Left lung (tissue), 10 donors: Measurements from ENCODE around the gene KLRD1. TPM values are rescaled to one million over a fixed set of nuclear protein-coding genes. Genes with fewer than 3 reads are reported as not detected.
"Not testable (repeated sequence)": the region's sequence is repeated elsewhere in the genome, so short reads cannot be mapped to it uniquely, and the experiment has no call there.

ENCODE experiments used
- ATAC-seq: fragments of 200-7000 bp; cut with Tn5 transposase; one replicate; pipeline ENCODE4 v1.9.1; 2020; ENCODE audit warnings: moderate library complexity
- DNase-seq, 4 donors: peaks; one replicate each; pipeline ENCODE4 v3.0.0-alpha.2; 2013 to 2020
- H3K27ac ChIP-seq, 2 donors: fragments of 200-600 bp; sonication (generic) in 1 of 2; one replicate each; pipeline versions ENCODE4 v1.5.0 to v1.8.0; 2020 to 2021
- H3K27me3 ChIP-seq, 2 donors: fragments of 200-600 bp; sonication (generic) in 1 of 2; one replicate each; pipeline versions ENCODE4 v1.5.0 to v1.8.0; 2020 to 2021
- H3K36me3 ChIP-seq, 2 donors: fragments of 200-600 bp; sonication (generic) in 1 of 2; one replicate each; pipeline versions ENCODE4 v1.5.0 to v1.8.0; 2020 to 2021
- H3K4me1 ChIP-seq, 2 donors: fragments of 200-600 bp; one replicate each; pipeline ENCODE4 v1.8.0; 2021
- H3K4me3 ChIP-seq, 2 donors: fragments of 200-600 bp; sonication (generic) in 1 of 2; one replicate each; pipeline versions ENCODE4 v1.5.0 to v1.8.0; 2020 to 2021; ENCODE audit warnings: mild to moderate bottlenecking in 1 of 2
- H3K9me3 ChIP-seq, 2 donors: fragments of 200-600 bp; sonication (generic) in 1 of 2; one replicate each; pipeline versions ENCODE4 v1.5.0 to v1.8.0; 2020 to 2021
- CTCF ChIP-seq, 2 donors: fragments of 200-600 bp; sonication (generic) in 1 of 2; IDR thresholded peaks; one replicate each; pipeline versions ENCODE4 v1.5.0 to v1.8.0; 2021; ENCODE audit warnings: antibody characterized with exemption in 2 of 2
- intact Hi-C, 2 donors: fragments of 100-400 bp; cut with DNase I; formaldehyde crosslinking; loops; one replicate each; pipeline versions ENCODE4 v1.11.2 to v1.14.2; 2022
- polyA plus RNA-seq, 6 donors: library from polyadenylated mRNA; unstranded; fragments of 120-200 nt; gene quantifications; one replicate each; pipeline ENCODE4 v1.2.1, GENCODE V29; 2013; ENCODE audit not compliant: insufficient read length in 6 of 6
- total RNA-seq, 2 donors: library from RNA; stranded (reverse); fragmentation: NEBNext Ultra II Directional; extraction: Animal tissue kit (Norgen Biotek cat#: 25700); gene quantifications; one replicate each; pipeline ENCODE4 v1.2.1, GENCODE V29; 2021
- donor health status: DM: no; HTN: yes; CAD: no.
- donor health status: DM: no; HTN: no; CAD: no.

KLRD1 gene
- total and polyA plus RNA-seq, 8 donors: 0.53 to 9.0 (median 1.9) TPM

GRCh38 chr12:10364815-10365622 lies 57.3 kb downstream of the KLRD1 start:
- DNase-seq: peak in 3 of 4 donors; percentile 76 to 91 (median 86)
- no peak for TF ChIP-seq CTCF (IDR thresholded peaks at IDR 0.05)
- ATAC-seq: peak; percentile 81
- no peaks in the 10 kb centered on the region for H3K36me3 ChIP-seq
- intact Hi-C loops: no loop called here
- peaks cover 17 to 33% of the 10 kb centered on the region in 2 donors for H3K4me1 ChIP-seq
- H3K27me3 ChIP-seq: no peaks in the 10 kb centered on the region
- peak overlapping the region; percentile 92 to 99 for H3K27ac ChIP-seq
- H3K4me3 ChIP-seq: peak overlapping the region; percentile 52 to 68
- peaks cover 0 to 5% of the 10 kb centered on the region in 2 donors for H3K9me3 ChIP-seq

- H3K4me1 ChIP-seq: peaks cover 17 to 33% of the 10 kb centered on the region in 2 donors
- intact Hi-C loops: no loop called here
- DNase-seq: no peak
- no peaks in the 10 kb centered on the region for H3K27me3 ChIP-seq
- TF ChIP-seq CTCF (IDR thresholded peaks at IDR 0.05): peak; percentile 19 to 38
- peak overlapping the region; percentile 92 to 99 for H3K27ac ChIP-seq
- H3K36me3 ChIP-seq: no peaks in the 10 kb centered on the region
- H3K4me3 ChIP-seq: peak overlapping the region in 1 of 2 donors; percentile 68
- peak; percentile 2 for ATAC-seq
- H3K9me3 ChIP-seq: peaks cover 0 to 5% of the 10 kb centered on the region in 2 donors
These were observed 58.2 kb downstream of the KLRD1 start for GRCh38 chr12:10365696-10366405.

GRCh38 chr12:10366875-10367274 lies 59.2 kb downstream of the KLRD1 start:
- peak in 1 of 4 donors; percentile 64 for DNase-seq
- peak; percentile 10 for ATAC-seq
- Histone ChIP-seq H3K4me1 (peaks cover 17 to 38% of the 10 kb centered on the region in 2 donors), H3K27me3 (no peaks in the 10 kb centered on the region), H3K9me3 (peaks cover 0 to 5% of the 10 kb centered on the region in 2 donors), H3K4me3 (no peak overlapping the region), H3K36me3 (no peaks in the 10 kb centered on the region), H3K27ac (peak overlapping the region; percentile 26 to 99)
- no peak for TF ChIP-seq CTCF (IDR thresholded peaks at IDR 0.05)
- intact Hi-C loops: no loop called here

GRCh38 chr12:10367714-10368113 lies 60.0 kb downstream of the KLRD1 start:
- peak overlapping the region in 1 of 2 donors; percentile 99 for H3K27ac ChIP-seq
- H3K9me3 ChIP-seq, ATAC-seq, intact Hi-C loops, H3K4me3 ChIP-seq, H3K27me3 ChIP-seq, DNase-seq, H3K36me3 ChIP-seq: not testable (repeated sequence)
- peaks cover 17 to 46% of the 10 kb centered on the region in 2 donors for H3K4me1 ChIP-seq

- intact Hi-C loops: no loop called here
- Histone ChIP-seq H3K9me3 (peaks cover 0 to 5% of the 10 kb centered on the region in 2 donors), H3K4me3 (no peak overlapping the region), H3K27ac (no peak overlapping the region), H3K4me1 (peaks cover 12 to 44% of the 10 kb centered on the region in 2 donors), H3K36me3 (no peaks in the 10 kb centered on the region), H3K27me3 (no peaks in the 10 kb centered on the region)
- ATAC-seq (no peak), DNase-seq (no peak)
- no peak for TF ChIP-seq CTCF (IDR thresholded peaks at IDR 0.05)
These were observed 60.8 kb downstream of the KLRD1 start for GRCh38 chr12:10368206-10369171.
